Measurements from ENCODE around the gene ADAMTS15.

The ADAMTS15 gene

DNA sequence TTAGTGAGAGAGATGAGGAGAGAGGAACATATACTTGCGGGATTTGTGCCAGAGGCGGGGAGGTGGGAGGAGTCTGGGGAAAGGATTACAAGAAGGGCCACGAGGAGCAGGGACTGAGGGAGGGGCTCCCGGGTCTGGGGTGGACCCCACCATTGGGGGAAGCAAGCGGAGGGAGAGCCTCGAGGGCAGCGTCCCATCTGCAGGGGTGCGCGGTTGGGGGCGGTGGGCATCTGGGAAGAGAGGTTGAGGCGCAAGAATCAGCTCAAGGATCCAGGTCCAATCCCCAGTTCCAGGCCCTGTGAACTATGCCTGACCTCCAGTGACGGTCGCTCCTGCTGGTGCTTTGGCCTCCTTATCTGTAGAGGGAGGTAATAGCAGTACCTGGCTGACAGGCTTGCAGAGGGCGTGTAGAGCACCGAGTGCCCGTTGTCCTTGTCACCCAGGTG is 38.0 kb downstream of the ADAMTS15 start:
- TF ChIP-seq, protein P1, sequence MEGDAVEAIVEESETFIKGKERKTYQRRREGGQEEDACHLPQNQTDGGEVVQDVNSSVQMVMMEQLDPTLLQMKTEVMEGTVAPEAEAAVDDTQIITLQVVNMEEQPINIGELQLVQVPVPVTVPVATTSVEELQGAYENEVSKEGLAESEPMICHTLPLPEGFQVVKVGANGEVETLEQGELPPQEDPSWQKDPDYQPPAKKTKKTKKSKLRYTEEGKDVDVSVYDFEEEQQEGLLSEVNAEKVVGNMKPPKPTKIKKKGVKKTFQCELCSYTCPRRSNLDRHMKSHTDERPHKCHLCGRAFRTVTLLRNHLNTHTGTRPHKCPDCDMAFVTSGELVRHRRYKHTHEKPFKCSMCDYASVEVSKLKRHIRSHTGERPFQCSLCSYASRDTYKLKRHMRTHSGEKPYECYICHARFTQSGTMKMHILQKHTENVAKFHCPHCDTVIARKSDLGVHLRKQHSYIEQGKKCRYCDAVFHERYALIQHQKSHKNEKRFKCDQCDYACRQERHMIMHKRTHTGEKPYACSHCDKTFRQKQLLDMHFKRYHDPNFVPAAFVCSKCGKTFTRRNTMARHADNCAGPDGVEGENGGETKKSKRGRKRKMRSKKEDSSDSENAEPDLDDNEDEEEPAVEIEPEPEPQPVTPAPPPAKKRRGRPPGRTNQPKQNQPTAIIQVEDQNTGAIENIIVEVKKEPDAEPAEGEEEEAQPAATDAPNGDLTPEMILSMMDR (IDR thresholded peaks at IDR 0.05; ENCODE audit: low read length, missing control alignments): no peak
- DNase-seq (ENCODE audit: low read depth): no peak

DNA sequence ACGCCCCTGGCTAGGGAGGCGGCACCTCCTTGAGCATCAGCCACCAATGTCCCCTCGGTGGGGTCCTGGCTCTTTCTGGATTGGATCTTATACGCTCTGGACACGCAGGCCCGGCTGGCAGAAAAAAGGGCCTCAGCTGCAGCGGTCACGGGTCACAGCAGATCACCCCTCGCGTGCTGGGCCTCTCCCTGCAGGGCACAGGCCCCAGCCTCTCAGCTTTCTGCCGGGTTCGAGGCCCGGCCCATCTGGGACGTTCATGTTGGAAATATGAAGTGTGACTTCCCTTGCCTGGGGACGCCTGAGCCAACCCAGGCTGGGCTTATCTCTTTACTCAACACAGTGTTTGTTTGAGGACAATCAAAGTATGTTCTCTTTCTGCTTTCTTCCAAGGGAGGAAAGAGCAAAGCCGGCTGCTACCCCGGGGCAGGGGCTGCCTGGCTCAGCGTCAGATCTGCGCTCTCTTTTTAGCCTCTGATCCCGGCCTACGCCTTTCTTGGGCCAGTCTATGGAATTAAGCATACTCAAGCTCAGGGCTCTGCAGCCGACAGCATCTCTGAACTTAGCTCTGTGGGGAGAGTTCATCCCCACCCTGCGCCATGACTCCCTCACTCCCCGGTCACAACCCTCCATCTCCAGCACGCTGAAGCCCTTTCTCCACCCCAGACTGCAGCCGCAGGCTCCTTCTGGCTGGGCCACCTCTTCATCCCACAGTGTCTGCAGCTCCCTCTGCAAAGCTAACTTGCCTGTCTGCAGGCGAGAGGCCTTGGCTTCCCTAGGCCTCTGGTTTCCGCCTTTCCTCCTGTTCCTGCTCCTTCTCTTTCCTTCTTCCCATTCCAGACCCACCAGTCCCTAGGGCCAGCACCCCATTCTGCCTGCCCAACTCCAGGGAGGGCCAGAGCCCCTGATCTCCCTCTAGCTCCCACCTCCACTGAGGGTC is 38.8 kb downstream of the ADAMTS15 start:
- no peak for DNase-seq (ENCODE audit: low read depth)
- H3K4me3 ChIP-seq (replicated peaks; ENCODE audit: low read depth, low read length): no peak overlapping the region
- TF ChIP-seq, protein P1 (IDR thresholded peaks at IDR 0.05; ENCODE audit: low read length, missing control alignments): no peak

More for the DNA sequence above, 38.0 kb downstream of the ADAMTS15 start:
- H3K4me3 ChIP-seq (replicated peaks; ENCODE audit: low read depth, low read length): no peak overlapping the region

DNA sequence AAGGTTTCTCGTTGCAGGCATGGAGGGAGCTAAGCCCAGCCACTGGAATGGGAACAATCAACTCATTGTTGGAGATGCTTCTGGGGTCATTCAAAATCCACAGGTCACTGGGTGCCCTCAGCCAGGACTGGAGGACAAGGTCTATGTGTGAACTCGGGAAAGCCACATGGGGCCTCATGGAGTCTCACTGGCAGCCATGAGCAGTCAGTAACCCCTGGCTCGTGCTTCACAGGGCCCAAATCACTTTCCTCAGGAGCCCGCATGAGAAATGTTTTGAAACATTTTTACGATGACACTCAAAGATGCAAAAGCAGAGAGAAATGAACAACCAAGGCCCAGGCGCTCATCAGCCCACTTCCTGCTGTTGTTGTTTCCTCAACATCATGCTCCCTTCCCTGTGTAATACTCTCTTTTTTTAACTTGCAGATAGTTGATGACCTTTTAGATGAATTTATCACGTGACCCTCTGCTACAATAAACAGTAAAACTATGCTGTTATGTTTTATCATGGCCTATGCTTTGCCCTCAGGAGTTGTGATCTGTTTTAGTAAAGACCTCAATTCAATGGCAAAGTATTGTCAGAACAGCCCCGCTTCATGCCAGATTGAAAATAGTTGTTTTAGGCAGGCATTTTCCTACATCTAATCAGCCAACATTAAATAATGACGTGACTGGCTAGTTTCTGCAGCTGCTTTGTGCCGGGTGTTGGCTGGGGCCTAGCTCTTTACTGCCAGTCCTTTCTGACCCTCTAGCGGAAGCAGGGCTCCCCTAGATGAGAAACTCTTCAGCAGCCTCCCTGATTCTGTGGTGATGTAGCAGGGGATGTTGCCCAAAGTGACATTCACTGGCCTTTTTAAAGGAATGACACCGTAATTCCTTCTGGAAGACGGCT is 39.7 kb downstream of the ADAMTS15 start:
- H3K4me3 ChIP-seq (replicated peaks; ENCODE audit: low read depth, low read length): no peak overlapping the region
- DNase-seq (ENCODE audit: low read depth): no peak
- TF ChIP-seq, protein P1 (IDR thresholded peaks at IDR 0.05; ENCODE audit: low read length, missing control alignments): no peak

DNA sequence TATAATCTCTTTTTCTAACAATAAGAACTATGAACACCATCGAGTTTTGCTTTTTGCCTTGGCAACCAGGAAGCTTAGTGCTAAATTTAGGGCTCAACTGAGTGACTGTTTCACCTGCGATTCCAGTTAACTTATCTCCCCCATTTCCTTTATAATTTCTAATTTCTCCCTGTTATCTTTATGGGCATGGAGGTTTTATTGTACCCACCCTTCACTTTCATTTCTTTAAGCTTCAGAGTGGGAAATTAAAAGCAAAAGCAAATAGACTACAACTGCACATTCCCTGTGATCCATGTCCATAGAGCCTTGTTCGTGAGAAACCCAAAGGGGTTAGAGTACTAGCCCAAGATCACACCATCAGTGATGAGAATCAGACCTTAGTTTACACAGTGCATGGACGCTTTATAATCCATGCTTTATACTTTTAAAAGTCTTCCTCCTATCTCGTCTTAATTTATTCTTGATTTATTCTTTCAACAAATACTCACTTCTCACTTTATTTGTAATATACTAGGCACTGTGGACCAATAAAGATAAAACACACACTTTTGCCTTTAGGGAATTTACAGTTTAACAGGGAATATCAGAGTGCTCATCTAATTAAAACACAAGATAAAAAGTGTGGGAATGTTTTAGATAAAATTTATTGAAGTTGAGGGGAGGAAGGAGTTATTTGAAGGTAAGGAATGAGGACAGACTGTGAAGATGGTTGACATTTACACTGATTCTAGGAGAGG is 40.6 kb downstream of the ADAMTS15 start:
- TF ChIP-seq, protein P1 (IDR thresholded peaks at IDR 0.05; ENCODE audit: low read length, missing control alignments): no peak
- DNase-seq (ENCODE audit: low read depth): no peak
- H3K4me3 ChIP-seq (replicated peaks; ENCODE audit: low read depth, low read length): no peak overlapping the region

DNA sequence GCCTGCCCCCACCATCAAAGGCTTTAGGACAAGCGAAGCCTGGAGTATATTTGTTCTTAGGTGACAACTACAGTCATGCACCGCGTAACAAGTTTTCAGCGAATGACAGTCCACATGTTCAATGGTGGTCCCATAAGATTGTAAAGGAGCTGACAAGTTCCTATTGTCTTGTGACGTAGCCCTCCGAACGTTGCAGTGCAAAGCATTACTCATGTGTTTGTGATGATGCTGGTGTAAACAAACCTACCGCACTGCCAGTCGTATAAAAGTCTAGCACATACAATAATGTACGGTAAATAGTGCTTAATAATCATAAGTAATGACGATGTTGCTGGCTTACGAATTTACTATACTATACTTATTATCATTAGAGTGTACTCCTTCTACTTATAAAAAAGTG is 41.3 kb downstream of the ADAMTS15 start:
- DNase-seq (ENCODE audit: low read depth): no peak
- H3K4me3 ChIP-seq (replicated peaks; ENCODE audit: low read depth, low read length): no peak overlapping the region

More for the DNA sequence above, 41.3 kb downstream of the ADAMTS15 start:
- TF ChIP-seq, protein P1 (IDR thresholded peaks at IDR 0.05; ENCODE audit: low read length, missing control alignments): no peak
